GM10266 (cell line): ENCODE data around the gene RYR1.

Experiments
- DNase-seq: peaks from one replicate; pipeline ENCODE4 v3.0.0; 2012; ENCODE audit errors: extremely low spot score
- TF ChIP-seq, protein P1 (sequence below): IDR thresholded peaks from 2 replicates; pipeline ENCODE4 v1.5.1; 2012; ENCODE audit warnings: mild to moderate bottlenecking, low read depth; ENCODE audit not compliant: control insufficient read depth, insufficient read depth; ENCODE audit errors: missing control alignments

RYR1 gene

DNA sequence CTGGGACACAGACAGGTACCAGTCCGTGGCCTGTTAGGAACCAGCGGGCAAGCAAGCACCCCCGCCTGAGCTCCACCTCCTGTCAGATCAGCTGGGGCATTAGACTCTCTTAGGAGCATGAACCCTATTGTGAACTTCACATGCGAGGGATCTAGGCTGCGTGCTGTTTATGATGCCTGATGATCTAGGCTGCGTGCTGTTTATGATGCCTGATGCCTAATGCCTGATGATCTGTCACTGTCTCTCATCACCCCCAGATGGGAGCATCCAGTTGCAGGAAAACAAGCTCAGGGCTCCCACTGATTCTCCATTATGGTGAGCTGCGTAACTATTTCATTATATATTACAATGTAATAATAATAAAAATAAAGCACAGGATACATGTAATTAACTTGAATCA lies 11.1 kb upstream of the RYR1 start:
- no peak for DNase-seq
- TF ChIP-seq, protein P1, sequence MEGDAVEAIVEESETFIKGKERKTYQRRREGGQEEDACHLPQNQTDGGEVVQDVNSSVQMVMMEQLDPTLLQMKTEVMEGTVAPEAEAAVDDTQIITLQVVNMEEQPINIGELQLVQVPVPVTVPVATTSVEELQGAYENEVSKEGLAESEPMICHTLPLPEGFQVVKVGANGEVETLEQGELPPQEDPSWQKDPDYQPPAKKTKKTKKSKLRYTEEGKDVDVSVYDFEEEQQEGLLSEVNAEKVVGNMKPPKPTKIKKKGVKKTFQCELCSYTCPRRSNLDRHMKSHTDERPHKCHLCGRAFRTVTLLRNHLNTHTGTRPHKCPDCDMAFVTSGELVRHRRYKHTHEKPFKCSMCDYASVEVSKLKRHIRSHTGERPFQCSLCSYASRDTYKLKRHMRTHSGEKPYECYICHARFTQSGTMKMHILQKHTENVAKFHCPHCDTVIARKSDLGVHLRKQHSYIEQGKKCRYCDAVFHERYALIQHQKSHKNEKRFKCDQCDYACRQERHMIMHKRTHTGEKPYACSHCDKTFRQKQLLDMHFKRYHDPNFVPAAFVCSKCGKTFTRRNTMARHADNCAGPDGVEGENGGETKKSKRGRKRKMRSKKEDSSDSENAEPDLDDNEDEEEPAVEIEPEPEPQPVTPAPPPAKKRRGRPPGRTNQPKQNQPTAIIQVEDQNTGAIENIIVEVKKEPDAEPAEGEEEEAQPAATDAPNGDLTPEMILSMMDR = no peak

DNA sequence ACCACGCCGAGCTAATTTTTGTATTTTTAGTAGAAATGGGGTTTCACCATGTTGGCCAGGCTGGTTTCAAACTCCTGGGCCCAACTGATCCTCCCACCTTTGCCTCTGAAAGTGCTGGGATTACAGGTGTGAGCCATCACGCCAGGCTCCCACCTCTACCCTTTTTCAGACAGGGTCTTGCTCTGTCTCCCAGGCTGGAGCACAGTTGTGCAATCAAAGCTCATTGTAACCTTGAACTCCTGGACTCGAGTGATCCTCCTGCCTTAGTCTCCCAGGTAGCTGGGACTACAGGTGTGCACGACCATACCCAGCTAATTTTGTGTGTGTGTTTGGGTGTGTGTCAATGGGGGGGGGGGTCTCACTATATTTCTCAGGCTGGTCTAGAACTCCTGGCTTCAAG lies 9.2 kb upstream of the RYR1 start:
- TF ChIP-seq, protein P1 = no peak
- no peak for DNase-seq

DNA sequence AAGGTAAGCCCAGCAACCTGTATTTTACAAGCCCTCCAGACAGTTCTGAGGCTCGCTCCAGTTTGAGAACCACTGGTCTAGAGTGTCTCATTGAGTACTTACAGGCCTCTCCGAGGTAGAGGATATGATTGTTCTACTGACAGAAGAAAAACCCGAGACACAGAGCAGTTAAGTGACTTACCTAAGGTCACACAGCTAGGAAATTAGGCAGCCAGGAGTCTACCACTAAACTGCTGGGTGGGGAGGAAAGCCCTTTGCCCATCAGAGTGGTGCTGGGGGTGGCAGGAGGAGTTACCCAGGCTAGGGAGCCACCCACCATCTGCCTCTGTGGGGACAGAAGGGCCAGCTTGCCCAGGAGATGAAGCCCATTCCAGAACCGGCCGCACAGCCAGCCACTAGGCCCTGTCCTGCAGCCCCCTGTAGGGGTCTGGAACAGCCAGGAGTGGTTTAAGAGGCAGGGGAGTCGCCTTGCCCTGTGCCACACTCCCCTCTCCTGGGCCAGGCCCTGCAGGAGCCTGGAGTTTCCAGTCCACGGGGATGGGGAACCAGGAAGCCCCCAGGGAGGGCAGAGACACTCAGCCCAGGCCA lies 8.2 kb upstream of the RYR1 start:
- TF ChIP-seq, protein P1 = no peak
- DNase-seq = no peak

DNA sequence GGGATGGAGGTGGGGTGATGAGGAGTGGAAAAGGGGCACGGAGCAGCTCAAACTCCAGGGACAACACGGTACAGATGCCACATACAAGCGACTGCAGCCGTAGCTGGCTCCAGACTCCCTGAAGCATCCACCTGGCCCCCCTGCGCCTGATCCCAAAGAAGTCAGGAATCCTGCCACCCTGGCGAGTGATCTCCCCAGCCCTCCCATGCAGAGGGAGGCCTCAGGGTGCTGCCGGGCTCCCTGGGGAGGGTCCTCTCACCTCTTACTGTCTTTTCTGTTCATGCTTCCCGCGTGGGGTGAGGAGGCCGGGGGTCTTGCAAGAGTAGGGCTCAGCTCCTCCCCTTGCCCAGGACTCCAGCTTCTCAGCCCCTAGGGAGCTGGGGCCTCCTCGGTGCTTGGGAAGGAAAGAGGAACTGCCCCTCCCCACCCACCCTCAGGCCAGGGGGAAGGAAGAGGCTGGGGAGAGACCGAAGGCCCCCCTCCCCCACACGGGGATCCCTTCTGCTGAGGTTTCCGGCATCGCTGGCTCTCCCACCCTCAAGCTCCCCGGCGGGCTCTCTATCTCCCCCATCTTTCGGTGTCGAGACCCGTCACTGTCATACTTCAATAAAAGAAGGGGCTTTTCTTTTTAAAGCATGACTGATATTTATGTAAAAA lies 7.6 kb upstream of the RYR1 start, which contains the start of gene RASGRP4:
Gene RASGRP4, minus strand, starts transcription at position 410 of the 657 bp plus-strand sequence. Its CDS starts 128 bp downstream, at position 282.
- TF ChIP-seq, protein P1 = no peak
- peak; percentile 60 for DNase-seq

DNA sequence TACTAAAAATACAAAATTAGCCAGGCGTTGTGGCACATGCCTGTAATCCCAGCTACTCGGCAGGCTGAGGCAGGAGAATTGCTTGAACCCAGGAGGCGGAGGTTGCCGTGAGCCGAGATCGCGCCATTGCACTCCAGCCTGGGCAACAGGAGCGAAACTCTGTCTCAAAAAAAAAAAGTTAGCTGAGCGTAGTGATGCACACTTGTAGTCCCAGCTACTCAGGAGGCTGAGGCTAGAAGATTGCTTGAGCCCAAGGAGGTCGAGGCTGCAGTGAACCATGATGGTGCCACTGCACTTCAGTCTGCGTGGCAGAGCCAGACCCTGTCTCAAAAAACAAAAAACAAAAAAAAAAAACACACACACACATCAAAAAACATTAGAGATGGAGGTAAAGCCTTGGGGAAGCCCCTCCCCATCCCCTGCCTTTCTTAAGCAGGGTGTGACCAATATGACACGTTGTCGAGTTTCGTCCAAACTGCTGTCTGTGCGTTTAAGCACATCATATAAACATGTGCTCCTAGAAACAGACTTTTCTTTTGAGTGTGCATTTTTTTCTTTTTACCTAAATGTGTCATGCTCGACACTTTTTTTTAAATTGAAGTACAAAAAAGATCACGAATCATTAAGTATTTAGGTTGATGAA lies 6.3 kb upstream of the RYR1 start:
- peak; percentile 78 for DNase-seq

DNA sequence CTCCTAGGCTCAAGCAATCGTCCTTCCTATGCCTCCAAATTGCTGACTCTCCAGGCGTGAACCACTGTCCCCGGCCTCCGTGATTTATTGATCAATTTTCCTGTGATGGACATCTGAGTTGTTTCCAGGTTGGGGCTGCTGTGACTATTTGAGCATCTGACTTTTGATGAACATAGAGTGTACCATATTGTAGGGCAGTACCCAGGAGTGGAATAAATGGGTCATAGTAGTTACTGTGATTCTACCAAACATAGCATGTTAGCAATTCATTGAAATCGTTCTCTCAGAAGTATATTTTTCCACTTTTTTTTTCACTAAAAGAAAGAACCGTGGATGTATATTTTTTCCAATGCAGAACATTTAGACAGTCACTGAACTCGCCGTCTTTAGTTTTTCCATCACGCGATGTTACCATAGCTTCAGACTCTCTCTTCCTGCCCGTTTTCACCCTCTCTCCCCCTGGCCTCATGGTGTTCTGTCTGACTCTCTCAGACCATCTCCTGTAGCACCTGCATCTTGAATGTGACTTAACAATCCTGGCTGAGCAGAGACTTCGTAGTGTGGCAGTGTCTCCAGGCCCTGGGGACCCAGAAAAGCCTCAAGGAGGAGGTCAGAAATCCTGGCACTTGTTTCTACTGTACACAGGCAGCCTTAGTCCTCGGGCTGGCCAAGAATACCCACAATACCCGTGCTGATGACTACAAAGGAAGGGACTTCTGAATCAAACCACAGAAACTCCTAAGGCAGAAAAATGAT lies 4.3 kb upstream of the RYR1 start:
- DNase-seq = no peak
- TF ChIP-seq, protein P1 = no peak

DNA sequence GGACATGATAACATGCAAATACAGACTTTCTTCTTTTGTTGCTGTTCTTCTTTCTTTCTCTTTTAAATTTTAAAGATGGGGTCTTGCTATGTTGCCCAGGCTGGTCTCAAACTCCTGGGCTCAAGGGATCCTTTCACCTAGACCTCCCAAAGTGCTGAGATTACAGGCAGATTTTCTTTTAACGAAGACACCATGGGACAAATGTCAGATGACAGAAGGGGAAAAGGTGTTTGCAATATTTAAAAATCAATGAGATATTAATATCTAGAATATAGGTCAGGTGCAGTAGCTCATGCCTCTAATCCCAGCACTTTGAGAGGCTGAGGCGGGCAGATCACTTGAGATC lies 3.7 kb upstream of the RYR1 start:
- no peak for DNase-seq
- TF ChIP-seq, protein P1 = no peak
